Breast epithelium (tissue), 4 donors: ENCODE data around the gene PSMG4. TPM values are rescaled to one million over a fixed set of nuclear protein-coding genes. Genes with fewer than 3 reads are reported as not detected.

Experiments used
- DNase-seq, 2 donors: peaks; one replicate each; pipeline ENCODE4 v3.0.0-alpha.2; 2019; ENCODE audit warnings: low spot score in 2 of 2
- H3K27ac ChIP-seq, 2 donors: fragments of 200-600 bp; sonication (generic) in 1 of 2; one replicate each; pipeline ENCODE4 v1.5.1; 2016 to 2019; ENCODE audit warnings: mild to moderate bottlenecking in 1 of 2
- H3K27me3 ChIP-seq, 2 donors: fragments of 200-600 bp; sonication (generic) in 1 of 2; one replicate each; pipeline versions ENCODE4 v1.5.1 to v1.6.0; 2017 to 2019; ENCODE audit warnings: control low read depth in 1 of 2, mild to moderate bottlenecking in 1 of 2
- H3K36me3 ChIP-seq: fragments of 200-600 bp; one replicate; pipeline ENCODE4 v1.5.1; 2019
- H3K4me1 ChIP-seq, 2 donors: fragments of 200-600 bp; sonication (generic); one replicate each; pipeline ENCODE4 v1.5.1; 2016 to 2019; ENCODE audit warnings: control low read depth in 1 of 2
- H3K4me3 ChIP-seq, 3 donors: fragments of 200-600 bp; sonication (generic); 1 replicate in 2 of 3; 2 replicates in 1 of 3; pipeline ENCODE4 v1.5.1; 2016 to 2019; ENCODE audit warnings: mild to moderate bottlenecking in 3 of 3, moderate library complexity in 2 of 3
- H3K9me3 ChIP-seq, 2 donors: fragments of 200-600 bp; sonication (generic) in 1 of 2; one replicate each; pipeline ENCODE4 v1.5.1; 2016 to 2019; ENCODE audit warnings: control low read depth in 1 of 2
- CTCF ChIP-seq, 3 donors: fragments of 450-650 bp; IDR thresholded peaks; one replicate each; pipeline ENCODE4 v1.5.1; 2016 to 2017; ENCODE audit warnings: antibody characterized with exemption in 3 of 3, mild to moderate bottlenecking in 3 of 3, moderate library complexity in 3 of 3
- POLR2A ChIP-seq: fragments of 450-650 bp; IDR thresholded peaks from one replicate; pipeline ENCODE4 v1.6.1; 2016; ENCODE audit warnings: antibody characterized with exemption, mild to moderate bottlenecking, moderate library complexity
- POLR2AphosphoS5 ChIP-seq, 3 donors: sonication (generic); formaldehyde crosslinking; IDR thresholded peaks; one replicate each; pipeline ENCODE4 v1.6.1; 2017; ENCODE audit warnings: antibody characterized with exemption in 3 of 3
- intact Hi-C: fragments of 100-400 bp; cut with DNase I; formaldehyde crosslinking; loops from one replicate; pipeline ENCODE4 v1.15.1; 2023; ENCODE audit warnings: low total_unique reads
- total RNA-seq, 3 donors: library from RNA; depleted of rRNA; stranded (reverse); fragments of >200 nt; gene quantifications; one replicate each; pipeline ENCODE4 v1.1.0, GENCODE V29; 2016

The PSMG4 gene
- total RNA-seq, 3 donors from 2014 or later: 24.3 to 26.9 (median 24.6) TPM

- peak in 1 of 2 donors; percentile 51 for DNase-seq
- Histone ChIP-seq H3K4me3 (no peak overlapping the region), H3K27me3 (no peaks in the 10 kb centered on the region), H3K36me3 (no peaks in the 10 kb centered on the region), H3K9me3 (no peaks in the 10 kb centered on the region), H3K27ac (no peak overlapping the region), H3K4me1 (no peaks in the 10 kb centered on the region)
- TF ChIP-seq POLR2AphosphoS5 (IDR thresholded peaks at IDR 0.05) (no peak), POLR2A (no peak), CTCF (IDR thresholded peaks at IDR 0.05) (no peak)
- intact Hi-C loops: no loop called here
Observed at GRCh38 chr6:3292431-3293197, 33.9 kb downstream of the PSMG4 start.

- TF ChIP-seq POLR2A: no peak
- no peak for TF ChIP-seq CTCF (IDR thresholded peaks at IDR 0.05)
- no peak for TF ChIP-seq POLR2AphosphoS5 (IDR thresholded peaks at IDR 0.05)
- H3K27me3 ChIP-seq: no peaks in the 10 kb centered on the region
Observed at GRCh38 chr6:3293271-3294155, 34.8 kb downstream of the PSMG4 start.

GRCh38 chr6:3294396-3294795 is 35.6 kb downstream of the PSMG4 start:
- no peak overlapping the region for H3K27ac ChIP-seq
- TF ChIP-seq POLR2A (no peak), CTCF (IDR thresholded peaks at IDR 0.05) (no peak), POLR2AphosphoS5 (IDR thresholded peaks at IDR 0.05) (no peak)
- DNase-seq: peak in 1 of 2 donors; percentile 19
- no peaks in the 10 kb centered on the region for H3K9me3 ChIP-seq
- intact Hi-C loops: no loop called here
- H3K36me3 ChIP-seq: no peaks in the 10 kb centered on the region
- no peaks in the 10 kb centered on the region for H3K27me3 ChIP-seq
- H3K4me1 ChIP-seq: no peaks in the 10 kb centered on the region
- no peak overlapping the region for H3K4me3 ChIP-seq

More at GRCh38 chr6:3293271-3294155, 34.8 kb downstream of the PSMG4 start:
- no peaks in the 10 kb centered on the region for H3K9me3 ChIP-seq
- no peaks in the 10 kb centered on the region for H3K4me1 ChIP-seq
- peak in 1 of 2 donors; percentile 33 for DNase-seq
- no peak overlapping the region for H3K4me3 ChIP-seq
- H3K27ac ChIP-seq: no peak overlapping the region
- no peaks in the 10 kb centered on the region for H3K36me3 ChIP-seq
- intact Hi-C loops: no loop called here

- peak in 1 of 2 donors; percentile 36 for DNase-seq
- no peak overlapping the region for H3K27ac ChIP-seq
- no peaks in the 10 kb centered on the region for H3K27me3 ChIP-seq
- intact Hi-C loops: no loop called here
- no peaks in the 10 kb centered on the region for H3K36me3 ChIP-seq
- TF ChIP-seq POLR2A: no peak
- TF ChIP-seq POLR2AphosphoS5 (IDR thresholded peaks at IDR 0.05): no peak
- TF ChIP-seq CTCF (IDR thresholded peaks at IDR 0.05): no peak
- no peaks in the 10 kb centered on the region for H3K9me3 ChIP-seq
- H3K4me3 ChIP-seq: no peak overlapping the region
- H3K4me1 ChIP-seq: no peaks in the 10 kb centered on the region
Observed at GRCh38 chr6:3294921-3295871, 36.4 kb downstream of the PSMG4 start.
